Inflammatory macrophage (primary cell): ENCODE results near the gene GET4.
"Not testable (repeated sequence)": the region's sequence is repeated elsewhere in the genome, so short reads cannot be mapped to it uniquely, and the experiment has no call there.

Experiments
- DNase-seq, 2 donors: peaks; one replicate each; pipeline ENCODE4 v3.0.0-alpha.2; 2020 to 2022

Gene GET4

GRCh38 chr7:846958-847650 lies 29.2 kb upstream of the GET4 start:
- DNase-seq: not testable (repeated sequence)

- not testable (repeated sequence) for DNase-seq
Measured at GRCh38 chr7:847728-848127, 28.6 kb upstream of the GET4 start.

- DNase-seq: no peak
Measured at GRCh38 chr7:849145-849544, 27.2 kb upstream of the GET4 start.

GRCh38 chr7:849781-850180 lies 26.6 kb upstream of the GET4 start:
- no peak for DNase-seq

GRCh38 chr7:851204-851603 lies 25.1 kb upstream of the GET4 start:
- DNase-seq: no peak

- no peak for DNase-seq
Measured at GRCh38 chr7:853366-854117, 22.8 kb upstream of the GET4 start.

GRCh38 chr7:854118-854775 lies 22.1 kb upstream of the GET4 start:
- no peak for DNase-seq

GRCh38 chr7:855686-856369 lies 20.5 kb upstream of the GET4 start:
- DNase-seq: no peak

- DNase-seq: no peak
Measured at GRCh38 chr7:856444-857095, 19.8 kb upstream of the GET4 start.

GRCh38 chr7:857661-858060 lies 18.7 kb upstream of the GET4 start:
- no peak for DNase-seq

- DNase-seq: no peak
Measured at GRCh38 chr7:859359-860030, 16.9 kb upstream of the GET4 start.

GRCh38 chr7:860149-860548 lies 16.2 kb upstream of the GET4 start:
- no peak for DNase-seq

GRCh38 chr7:861222-861621 lies 15.1 kb upstream of the GET4 start:
- DNase-seq: no peak

GRCh38 chr7:862157-862556 lies 14.2 kb upstream of the GET4 start:
- DNase-seq: no peak

- DNase-seq: no peak
Measured at GRCh38 chr7:863106-863505, 13.2 kb upstream of the GET4 start.

GRCh38 chr7:865921-866320 lies 10.4 kb upstream of the GET4 start:
- no peak for DNase-seq

GRCh38 chr7:867001-867405 lies 9.4 kb upstream of the GET4 start:
- no peak for DNase-seq

GRCh38 chr7:867406-868188 lies 8.8 kb upstream of the GET4 start:
- no peak for DNase-seq

- no peak for DNase-seq
Measured at GRCh38 chr7:868189-868486, 8.2 kb upstream of the GET4 start.

- DNase-seq: no peak
Measured at GRCh38 chr7:869348-869747, 7.0 kb upstream of the GET4 start.

GRCh38 chr7:871900-872537 lies 4.3 kb upstream of the GET4 start:
- no peak for DNase-seq
